GM11168 (cell line): ENCODE data around the gene C1QTNF1.

ENCODE experiments used
- in situ Hi-C: fragments of 300-500 bp; cut with MboI; formaldehyde crosslinking; loops from one replicate; pipeline ENCODE4 v1.12.0; 2022; ENCODE audit warnings: low sequenced_read_pairs; ENCODE audit not compliant: unreplicated experiment

Gene C1QTNF1

GRCh38 chr17:79086609-79087427, 62.8 kb downstream of the C1QTNF1 start:
- in situ Hi-C loops = no loop called here

- in situ Hi-C loops = no loop called here
These were observed 63.6 kb downstream of the C1QTNF1 start for GRCh38 chr17:79087428-79088143.

GRCh38 chr17:79088247-79088996, 64.5 kb downstream of the C1QTNF1 start:
- in situ Hi-C loops = no loop called here

- in situ Hi-C loops = no loop called here
These were observed 65.0 kb downstream of the C1QTNF1 start for GRCh38 chr17:79088997-79089328.

- in situ Hi-C loops = no loop called here
These were observed 65.9 kb downstream of the C1QTNF1 start for GRCh38 chr17:79089720-79090442.

GRCh38 chr17:79090443-79091225, 66.7 kb downstream of the C1QTNF1 start:
- in situ Hi-C loops = no loop called here

GRCh38 chr17:79091226-79091670, 67.3 kb downstream of the C1QTNF1 start:
- in situ Hi-C loops = no loop called here

GRCh38 chr17:79092567-79092966, 68.6 kb downstream of the C1QTNF1 start:
- in situ Hi-C loops = no loop called here

- in situ Hi-C loops = no loop called here
These were observed 69.3 kb downstream of the C1QTNF1 start for GRCh38 chr17:79093270-79093669.

GRCh38 chr17:79094261-79094660, 70.3 kb downstream of the C1QTNF1 start:
- in situ Hi-C loops = no loop called here

- in situ Hi-C loops = no loop called here
These were observed 71.5 kb downstream of the C1QTNF1 start for GRCh38 chr17:79095345-79096055.

- in situ Hi-C loops = no loop called here
These were observed 72.5 kb downstream of the C1QTNF1 start for GRCh38 chr17:79096477-79096876.

GRCh38 chr17:79097226-79098055, 73.5 kb downstream of the C1QTNF1 start:
- in situ Hi-C loops = no loop called here

- in situ Hi-C loops = no loop called here
These were observed 74.4 kb downstream of the C1QTNF1 start for GRCh38 chr17:79098282-79098867.
